Activated B cell treated with CpG ODN at 0.5 μM for 24 hours (primary cell): ENCODE results near the gene HOXC11. TPM values are rescaled to one million over a fixed set of nuclear protein-coding genes. Genes with fewer than 3 reads are reported as not detected.

Source experiments
- ATAC-seq: fragments of 200-7000 bp; cut with Tn5 transposase; one replicate; pipeline ENCODE4 v1.10.0; 2021; ENCODE audit warnings: low read depth, mild to moderate bottlenecking, moderate library complexity
- CTCF ChIA-PET: fragments of 350-600 bp; sonication (Branson Sonifier 250); formaldehyde crosslinking; loops from one replicate; lab custom pipeline; 2021; ENCODE audit warnings: antibody characterized with exemption; lab: Charles Lee
- POLR2A ChIA-PET: fragments of 350-600 bp; sonication (Branson Sonifier 250); formaldehyde crosslinking; loops from one replicate; lab custom pipeline; 2021; ENCODE audit warnings: antibody characterized with exemption; lab: Charles Lee
- DNase-seq: peaks from one replicate; pipeline ENCODE4 v3.0.0; 2022
- H3K27ac Mint-ChIP-seq: one replicate; pipeline ENCODE4 v1.8.0; 2020; ENCODE audit warnings: mixed read lengths
- H3K27me3 Mint-ChIP-seq: one replicate; pipeline ENCODE4 v1.8.0; 2021; ENCODE audit warnings: mixed read lengths
- H3K36me3 Mint-ChIP-seq: one replicate; pipeline ENCODE4 v1.8.0; 2021; ENCODE audit warnings: low read depth, mixed read lengths
- H3K4me1 Mint-ChIP-seq: one replicate; pipeline ENCODE4 v1.8.0; 2021; ENCODE audit warnings: mixed read lengths
- H3K4me3 Mint-ChIP-seq: one replicate; pipeline ENCODE4 v1.8.0; 2020; ENCODE audit warnings: mild to moderate bottlenecking, mixed read lengths
- H3K9me3 Mint-ChIP-seq: one replicate; pipeline ENCODE4 v1.8.0; 2020; ENCODE audit warnings: mixed read lengths
- intact Hi-C: fragments of 100-400 bp; cut with micrococcal nuclease; formaldehyde crosslinking; loops from one replicate; pipeline ENCODE4 v1.15.1; 2024
- total RNA-seq: library from RNA; stranded (reverse); gene quantifications from 2 replicates; pipeline ENCODE4 v1.2.3, GENCODE V29; 2022
- TF ChIP-seq, protein P1 (sequence below): fragments of 200-600 bp; IDR thresholded peaks from one replicate; pipeline ENCODE4 v1.8.0; 2022; ENCODE audit warnings: antibody characterized with exemption, mild to moderate bottlenecking

HOXC11 gene
- total RNA-seq, 1 donor from 2014 or later, result not detected

DNA sequence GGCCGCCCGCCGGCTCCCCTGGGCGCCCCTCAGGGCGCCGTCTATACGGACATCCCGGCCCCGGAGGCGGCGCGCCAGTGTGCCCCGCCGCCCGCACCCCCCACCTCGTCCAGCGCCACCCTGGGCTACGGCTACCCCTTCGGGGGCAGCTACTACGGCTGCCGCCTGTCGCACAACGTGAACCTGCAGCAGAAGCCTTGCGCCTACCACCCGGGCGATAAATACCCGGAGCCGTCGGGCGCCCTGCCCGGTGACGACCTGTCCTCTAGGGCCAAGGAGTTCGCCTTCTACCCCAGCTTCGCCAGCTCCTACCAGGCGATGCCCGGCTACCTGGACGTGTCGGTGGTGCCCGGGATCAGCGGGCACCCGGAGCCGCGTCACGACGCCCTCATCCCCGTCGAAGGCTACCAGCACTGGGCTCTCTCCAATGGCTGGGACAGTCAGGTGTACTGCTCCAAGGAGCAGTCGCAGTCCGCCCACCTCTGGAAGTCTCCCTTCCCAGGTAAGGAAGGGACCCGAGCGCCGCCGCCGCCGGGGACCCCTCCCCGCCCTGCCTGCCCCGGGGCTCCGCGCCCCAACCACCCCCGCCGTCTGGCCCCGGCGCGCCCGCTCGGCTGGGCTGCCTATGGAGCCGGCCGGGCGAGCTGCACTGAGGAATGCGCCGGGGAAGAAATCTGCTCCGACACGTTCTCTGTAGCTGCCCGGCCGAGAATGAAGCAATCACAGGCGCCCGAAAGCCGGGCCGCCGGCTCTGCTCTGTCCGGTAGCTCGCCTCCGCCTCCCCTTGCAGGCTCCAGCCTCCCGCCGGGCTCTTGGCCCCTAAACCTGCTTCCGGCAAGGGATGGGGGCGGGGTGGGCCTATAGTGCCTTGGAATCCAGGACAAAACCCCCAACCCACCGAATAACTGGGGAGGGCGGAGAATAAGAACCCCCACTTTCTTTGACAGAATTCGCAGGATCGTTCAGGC is 33.5 kb upstream of the HOXC11 start:
- ChIA-PET CTCF (interaction anchor here (0.8 kb wide), 1 partner anchor 49 kb away, joined by 3 read pairs; no protein-coding TSS in a partner anchor), POLR2A (no interaction called here)
- DNase-seq (no peak), ATAC-seq (no peak)
- no peaks in the 10 kb centered on the region for H3K36me3 Mint-ChIP-seq
- H3K4me1 Mint-ChIP-seq, result peaks cover 9% of the 10 kb centered on the region
- peaks cover 75% of the 10 kb centered on the region for H3K27me3 Mint-ChIP-seq
- H3K27ac Mint-ChIP-seq, result no peak overlapping the region
- TF ChIP-seq, protein P1, sequence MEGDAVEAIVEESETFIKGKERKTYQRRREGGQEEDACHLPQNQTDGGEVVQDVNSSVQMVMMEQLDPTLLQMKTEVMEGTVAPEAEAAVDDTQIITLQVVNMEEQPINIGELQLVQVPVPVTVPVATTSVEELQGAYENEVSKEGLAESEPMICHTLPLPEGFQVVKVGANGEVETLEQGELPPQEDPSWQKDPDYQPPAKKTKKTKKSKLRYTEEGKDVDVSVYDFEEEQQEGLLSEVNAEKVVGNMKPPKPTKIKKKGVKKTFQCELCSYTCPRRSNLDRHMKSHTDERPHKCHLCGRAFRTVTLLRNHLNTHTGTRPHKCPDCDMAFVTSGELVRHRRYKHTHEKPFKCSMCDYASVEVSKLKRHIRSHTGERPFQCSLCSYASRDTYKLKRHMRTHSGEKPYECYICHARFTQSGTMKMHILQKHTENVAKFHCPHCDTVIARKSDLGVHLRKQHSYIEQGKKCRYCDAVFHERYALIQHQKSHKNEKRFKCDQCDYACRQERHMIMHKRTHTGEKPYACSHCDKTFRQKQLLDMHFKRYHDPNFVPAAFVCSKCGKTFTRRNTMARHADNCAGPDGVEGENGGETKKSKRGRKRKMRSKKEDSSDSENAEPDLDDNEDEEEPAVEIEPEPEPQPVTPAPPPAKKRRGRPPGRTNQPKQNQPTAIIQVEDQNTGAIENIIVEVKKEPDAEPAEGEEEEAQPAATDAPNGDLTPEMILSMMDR, result no peak
- intact Hi-C loops, result loop anchor here (5.0 kb wide), 1 partner anchor 33 kb away; the partner anchor contains the start of genes HOTAIR and HOXC11
- H3K4me3 Mint-ChIP-seq, result no peak overlapping the region
- H3K9me3 Mint-ChIP-seq, result no peaks in the 10 kb centered on the region

GRCh38 chr12:53940443-53941014 is 32.4 kb upstream of the HOXC11 start:
- ChIA-PET POLR2A (no interaction called here), CTCF (interaction anchor here (0.8 kb wide), 1 partner anchor 48 kb away, joined by 3 read pairs; no protein-coding TSS in a partner anchor)
- Mint-ChIP-seq H3K27me3 (peaks cover 76% of the 10 kb centered on the region), H3K27ac (no peak overlapping the region), H3K9me3 (no peaks in the 10 kb centered on the region), H3K4me1 (peaks cover 5% of the 10 kb centered on the region), H3K4me3 (no peak overlapping the region), H3K36me3 (no peaks in the 10 kb centered on the region)
- ATAC-seq (no peak), DNase-seq (no peak)
- intact Hi-C loops, result no loop called here
- TF ChIP-seq, protein P1, result no peak

DNA sequence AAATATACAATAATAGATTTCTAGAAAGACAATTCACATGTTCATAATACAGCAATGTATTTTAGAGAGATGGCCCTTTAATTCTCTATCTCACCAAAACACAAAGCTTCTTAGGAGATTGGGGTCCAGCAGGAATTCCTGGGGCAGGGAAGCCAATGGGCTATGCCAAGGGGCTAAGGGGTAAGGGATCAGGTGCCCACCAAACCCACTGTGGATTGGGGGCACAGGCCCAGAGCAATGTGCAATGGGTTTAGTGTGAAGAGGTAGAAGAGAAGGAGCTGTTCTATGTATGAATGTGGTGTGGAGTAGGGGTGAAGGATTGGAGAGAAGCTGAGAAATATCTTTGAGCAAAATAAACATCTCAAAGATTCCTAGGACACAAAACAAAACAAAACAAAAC is 31.7 kb upstream of the HOXC11 start:
- peaks cover 76% of the 10 kb centered on the region for H3K27me3 Mint-ChIP-seq
- intact Hi-C loops, result no loop called here
- TF ChIP-seq, protein P1, result no peak
- no peaks in the 10 kb centered on the region for H3K36me3 Mint-ChIP-seq
- ChIA-PET POLR2A (no interaction called here), CTCF (no interaction called here)
- no peak for ATAC-seq
- H3K9me3 Mint-ChIP-seq, result no peaks in the 10 kb centered on the region
- DNase-seq, result no peak
- no peaks in the 10 kb centered on the region for H3K4me1 Mint-ChIP-seq
- no peak overlapping the region for H3K4me3 Mint-ChIP-seq
- H3K27ac Mint-ChIP-seq, result no peak overlapping the region

DNA sequence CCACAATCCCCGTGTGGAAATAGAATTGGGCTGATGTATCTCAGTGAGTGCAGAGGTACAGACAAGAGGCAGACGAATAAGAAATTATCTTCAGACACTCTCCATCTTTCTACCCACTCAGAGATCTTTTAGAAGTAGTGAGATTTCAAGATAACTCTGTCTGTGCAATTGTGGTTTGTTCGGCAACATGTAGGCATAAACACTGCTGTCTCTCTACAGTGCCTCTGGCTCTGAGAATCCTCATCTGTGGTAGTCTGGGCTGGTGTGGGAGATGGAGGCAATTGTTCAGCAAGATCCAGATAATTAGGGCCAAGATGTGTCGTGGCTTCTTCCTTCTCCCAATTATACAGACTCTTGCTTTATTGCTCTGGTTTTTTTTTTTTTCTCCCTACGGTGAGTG is 31.2 kb upstream of the HOXC11 start:
- peaks cover 77% of the 10 kb centered on the region for H3K27me3 Mint-ChIP-seq
- POLR2A ChIA-PET, result no interaction called here
- intact Hi-C loops, result no loop called here
- CTCF ChIA-PET, result no interaction called here
- H3K4me1 Mint-ChIP-seq, result no peaks in the 10 kb centered on the region
- H3K36me3 Mint-ChIP-seq, result no peaks in the 10 kb centered on the region
- ATAC-seq (no peak), DNase-seq (no peak)
- H3K9me3 Mint-ChIP-seq, result no peaks in the 10 kb centered on the region
- TF ChIP-seq, protein P1, result no peak
- H3K27ac Mint-ChIP-seq, result no peak overlapping the region
- no peak overlapping the region for H3K4me3 Mint-ChIP-seq

GRCh38 chr12:53942467-53942997 is 30.4 kb upstream of the HOXC11 start:
- H3K4me1 Mint-ChIP-seq, result no peaks in the 10 kb centered on the region
- no peaks in the 10 kb centered on the region for H3K36me3 Mint-ChIP-seq
- ChIA-PET CTCF (no interaction called here), POLR2A (no interaction called here)
- no peak overlapping the region for H3K27ac Mint-ChIP-seq
- ATAC-seq, result no peak
- no peaks in the 10 kb centered on the region for H3K9me3 Mint-ChIP-seq
- H3K4me3 Mint-ChIP-seq, result no peak overlapping the region
- H3K27me3 Mint-ChIP-seq, result peaks cover 72% of the 10 kb centered on the region
- TF ChIP-seq, protein P1, result no peak
- intact Hi-C loops, result no loop called here
- no peak for DNase-seq
